Hematopoietic multipotent progenitor cell treated with erythropoietin and hydrocortisone succinate and interleukin-3 and kit ligand, for 8 days (in vitro differentiated cells): ENCODE data around the gene HS3ST4.
"Not testable (repeated sequence)": the region's sequence is repeated elsewhere in the genome, so short reads cannot be mapped to it uniquely, and the experiment has no call there.

ENCODE experiments used
- DNase-seq: peaks from one replicate; pipeline ENCODE4 v3.0.0-alpha.2; 2015

Gene HS3ST4

DNA sequence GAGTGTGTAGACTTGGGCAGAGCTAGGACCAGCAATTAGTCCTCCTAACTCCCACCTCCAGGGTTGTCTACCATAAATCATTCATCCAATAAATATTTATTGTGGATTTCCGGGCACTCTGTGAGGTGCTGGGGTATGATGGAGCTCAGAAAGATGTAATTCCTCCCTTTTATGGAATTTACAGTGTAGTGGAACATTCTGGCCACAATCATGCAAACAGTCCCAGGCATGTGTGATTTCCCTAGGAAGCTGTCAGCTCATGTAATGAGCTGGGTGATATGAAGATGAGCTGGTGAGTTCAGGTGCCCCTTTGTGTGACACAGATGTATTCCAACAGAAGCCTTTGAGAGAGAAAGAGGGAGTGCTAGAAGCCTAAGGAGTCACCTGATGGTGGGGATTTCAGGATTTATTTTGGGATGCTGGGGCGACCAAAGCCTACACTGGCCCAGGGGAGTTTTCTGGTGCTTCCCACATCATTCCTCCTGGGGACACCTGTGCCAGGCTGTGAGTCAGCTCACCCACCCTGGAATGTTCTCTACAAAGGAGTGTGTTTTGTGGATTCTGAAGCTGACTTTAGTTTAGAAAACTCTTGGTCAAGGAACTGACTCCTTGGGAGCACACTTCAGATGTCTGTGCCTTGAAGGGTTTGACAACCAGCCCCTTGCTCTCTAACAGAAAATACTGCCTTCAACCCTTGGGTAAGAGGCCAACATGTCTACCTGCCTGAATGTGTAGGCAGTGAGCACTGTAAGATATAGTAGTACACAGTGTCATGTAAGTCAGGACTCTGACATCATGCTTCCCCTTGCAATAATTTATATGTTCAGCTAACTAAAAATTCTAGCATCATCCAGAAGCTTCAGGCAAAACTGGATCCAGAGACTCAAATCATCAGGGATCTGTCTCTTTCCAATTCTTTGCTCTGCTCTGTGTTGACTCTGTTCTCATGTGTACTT, 42.9 kb downstream of the HS3ST4 start:
- DNase-seq: no peak

DNA sequence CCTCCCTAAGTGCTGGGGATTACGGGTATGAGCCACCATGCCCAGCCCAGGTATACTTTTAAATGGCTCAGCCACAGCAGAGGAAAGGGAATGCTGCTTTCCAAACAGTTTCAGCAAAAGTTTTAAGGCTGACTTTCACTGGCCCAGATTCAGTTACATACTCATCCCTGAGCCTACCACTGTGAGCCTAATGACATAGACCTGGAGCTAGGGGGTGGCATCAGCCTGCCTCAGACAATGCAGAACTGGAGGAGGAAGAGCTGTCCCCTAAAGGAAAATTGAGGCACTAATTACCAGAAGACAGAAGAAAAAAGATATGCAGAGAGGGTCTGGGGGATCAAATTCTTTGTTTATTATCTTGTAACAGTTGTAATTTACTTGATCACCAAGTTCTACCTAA, 43.9 kb downstream of the HS3ST4 start:
- DNase-seq: no peak

DNA sequence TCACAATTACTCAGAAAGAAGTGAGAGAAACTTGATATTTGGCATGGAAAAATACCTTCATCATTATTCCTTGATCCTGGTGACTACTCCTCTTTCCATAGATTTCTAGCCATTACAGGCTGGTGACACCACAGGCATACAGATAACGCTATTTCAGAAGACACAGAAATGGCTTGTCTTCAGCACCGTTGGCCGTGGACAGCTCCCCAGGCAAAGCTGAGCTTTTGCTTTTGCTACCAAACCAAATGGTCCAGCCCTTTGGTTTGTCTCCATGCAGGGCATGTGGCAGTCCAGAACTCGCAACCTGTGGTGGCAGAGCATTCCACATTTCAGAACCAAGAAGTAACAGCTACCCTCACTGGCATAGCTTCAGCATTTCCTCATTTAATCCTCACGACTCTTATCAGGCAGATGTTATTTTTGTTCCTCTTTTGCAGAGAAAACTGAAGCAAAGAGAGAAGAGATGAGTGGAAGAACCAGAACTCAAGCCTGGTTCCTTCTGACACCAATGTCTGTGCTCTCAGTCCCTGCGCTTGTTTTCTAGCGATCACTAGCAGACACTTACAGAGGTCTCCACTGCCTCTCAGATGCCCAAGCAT, 55.5 kb downstream of the HS3ST4 start:
- no peak for DNase-seq

DNA sequence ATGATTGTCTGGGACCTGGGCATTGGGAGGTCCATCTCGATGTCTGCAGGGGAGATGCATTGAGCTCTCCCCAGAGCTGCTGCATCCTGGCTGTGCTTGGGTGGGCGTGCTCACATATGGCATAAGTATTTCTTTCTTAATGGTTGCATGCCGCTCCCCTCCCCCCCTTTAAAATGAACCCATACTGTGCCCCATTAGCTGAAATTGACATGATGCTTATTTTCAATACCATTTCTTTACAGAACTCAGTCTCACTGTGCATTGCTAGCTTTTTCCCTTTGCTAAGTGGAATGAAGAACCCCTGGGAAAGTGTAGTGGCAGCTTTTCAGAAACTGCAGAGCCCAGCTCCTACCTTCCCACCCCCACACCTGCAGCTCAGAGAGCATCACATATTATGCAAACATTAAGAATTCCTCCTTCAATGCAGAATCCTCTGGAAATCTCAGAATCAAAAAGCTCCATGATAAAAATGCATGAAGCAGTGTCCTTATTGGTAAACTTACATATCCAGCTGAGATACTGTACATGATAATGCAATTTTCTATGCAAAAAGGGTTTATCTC, 56.4 kb downstream of the HS3ST4 start:
- DNase-seq: no peak

DNA sequence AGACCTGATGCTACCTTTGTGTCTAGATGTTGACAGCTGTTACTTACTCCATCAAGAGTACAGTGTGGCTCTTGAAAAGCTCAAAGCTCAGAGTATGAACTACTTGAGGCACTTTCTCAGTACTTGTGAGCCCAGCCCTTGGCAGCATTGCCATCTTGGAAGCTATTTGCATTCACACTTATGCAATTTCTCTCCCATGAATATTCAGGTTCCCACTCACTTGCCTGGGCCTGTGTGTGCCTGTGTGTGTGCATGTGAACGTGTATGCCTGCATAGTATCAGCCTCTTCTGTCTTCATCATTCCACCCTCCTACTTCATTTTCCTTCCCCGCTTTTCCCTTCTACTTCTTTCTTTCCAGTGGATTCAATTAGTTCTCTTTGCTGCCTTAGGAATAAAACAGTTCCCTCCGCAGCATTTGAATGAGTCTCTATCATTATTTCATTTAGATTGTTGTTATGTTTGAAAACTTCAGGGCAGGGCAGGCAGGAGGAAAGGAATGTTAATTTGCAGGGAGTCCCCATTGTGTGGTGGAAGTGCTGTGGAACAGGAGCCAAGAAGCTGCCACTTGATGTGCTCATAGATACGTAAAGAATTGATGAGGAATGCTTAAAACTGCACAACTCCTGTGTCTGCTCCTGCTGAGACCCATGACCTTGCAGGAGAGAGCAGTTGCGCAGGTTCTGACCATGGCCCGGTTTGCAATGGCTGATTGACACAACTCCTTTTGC, 58.9 kb downstream of the HS3ST4 start:
- no peak for DNase-seq

DNA sequence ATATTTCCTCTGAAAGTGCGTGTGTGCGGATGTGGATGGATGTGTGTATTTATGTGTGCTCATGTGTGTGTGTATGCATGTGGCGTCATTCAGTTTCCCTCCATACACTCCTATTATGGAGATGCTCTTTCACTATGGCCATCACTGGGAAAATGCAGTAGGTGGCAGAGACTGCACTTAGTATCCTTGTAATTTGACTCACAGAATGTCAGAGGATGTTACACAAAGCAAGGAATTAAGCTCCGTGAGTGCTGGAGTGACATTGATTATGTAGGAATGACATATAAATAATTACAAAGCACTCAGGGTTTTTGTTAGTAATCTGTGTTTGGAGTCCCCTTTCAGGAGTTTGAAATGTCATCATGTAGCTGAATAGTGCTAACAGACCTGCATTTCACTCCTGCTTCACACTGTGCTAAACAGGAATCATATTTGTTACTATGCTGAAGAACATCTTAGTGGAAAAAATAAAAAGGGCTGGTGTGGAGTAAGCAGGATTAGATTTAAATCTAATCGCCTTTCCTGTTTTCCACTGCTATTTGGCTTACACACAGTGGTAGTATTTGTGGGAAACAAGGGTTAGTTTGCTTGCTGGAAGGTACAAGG, 59.6 kb downstream of the HS3ST4 start:
- DNase-seq: no peak

DNA sequence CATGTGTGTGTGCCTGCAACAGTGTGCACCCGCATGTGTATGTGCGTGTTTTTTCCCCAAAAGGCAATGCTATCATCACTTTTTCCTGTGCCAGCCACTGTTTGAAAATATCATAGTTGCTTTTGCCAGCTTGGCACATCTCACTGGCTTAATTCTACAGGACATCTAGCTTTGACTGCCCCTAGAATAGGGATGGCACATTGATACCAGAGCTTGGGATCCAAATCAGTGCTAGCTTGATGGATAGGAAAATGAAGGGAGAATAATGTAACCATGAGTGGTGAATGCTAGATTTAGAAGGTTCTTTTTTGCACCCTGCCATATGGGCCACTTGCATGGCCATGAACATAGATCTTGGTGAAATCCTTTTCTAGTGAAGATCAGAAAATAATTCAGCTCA, 72.7 kb downstream of the HS3ST4 start:
- no peak for DNase-seq

DNA sequence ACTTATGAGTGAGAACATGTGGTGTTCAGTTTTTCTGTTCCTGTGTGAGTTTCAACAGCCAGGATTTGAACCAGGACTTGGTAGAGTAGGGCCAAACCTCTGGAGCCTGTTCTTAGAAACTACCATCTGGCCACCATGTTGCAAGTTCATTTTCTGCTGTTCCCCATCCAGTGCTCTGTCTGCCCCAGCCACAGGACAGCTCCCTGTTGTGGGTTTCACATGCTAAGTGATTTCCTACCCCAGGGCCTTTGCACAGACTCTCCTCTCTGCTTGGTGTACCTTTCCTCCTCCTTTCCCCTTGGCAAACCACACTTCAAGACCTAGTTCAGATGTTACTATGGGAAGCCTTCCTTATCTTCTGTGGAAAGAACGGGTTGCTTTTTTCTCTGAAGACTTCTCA, 79.5 kb downstream of the HS3ST4 start:
- DNase-seq: no peak

DNA sequence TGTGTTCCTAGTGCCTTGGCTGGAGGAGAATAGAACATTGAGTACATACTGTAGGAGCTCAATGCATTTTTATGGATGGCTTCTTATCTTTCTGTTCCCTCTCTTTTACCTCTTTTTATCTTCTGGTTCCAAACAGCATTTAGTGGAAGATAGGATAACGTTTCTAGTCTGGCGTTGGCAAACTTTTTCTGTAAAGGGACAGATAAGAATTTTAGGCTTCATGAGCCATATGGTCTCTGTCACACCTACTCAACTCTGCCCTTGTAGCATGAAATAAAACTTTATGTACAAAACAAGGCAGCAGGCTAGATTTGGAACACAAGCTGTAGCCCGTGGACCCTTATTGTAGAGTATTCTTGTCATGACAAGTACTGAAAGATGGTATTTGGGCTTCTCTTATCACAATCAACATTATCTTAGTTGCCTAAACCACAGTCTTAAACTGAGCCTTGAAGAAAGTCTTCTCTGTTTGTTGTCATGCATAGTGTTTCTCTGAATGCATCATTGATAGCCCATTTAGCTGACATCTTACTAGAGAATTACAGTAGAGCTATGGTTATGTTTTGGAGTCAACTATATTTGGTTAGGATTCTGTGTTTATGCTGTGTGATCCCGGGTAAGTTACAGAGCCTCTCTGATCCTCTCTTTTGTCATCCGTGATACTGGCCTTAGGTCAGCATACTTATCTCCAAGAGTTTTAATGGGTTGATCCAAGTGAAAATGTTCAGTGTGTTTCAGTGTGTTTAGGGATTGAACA, 80.2 kb downstream of the HS3ST4 start:
- peak; percentile 84 for DNase-seq

DNA sequence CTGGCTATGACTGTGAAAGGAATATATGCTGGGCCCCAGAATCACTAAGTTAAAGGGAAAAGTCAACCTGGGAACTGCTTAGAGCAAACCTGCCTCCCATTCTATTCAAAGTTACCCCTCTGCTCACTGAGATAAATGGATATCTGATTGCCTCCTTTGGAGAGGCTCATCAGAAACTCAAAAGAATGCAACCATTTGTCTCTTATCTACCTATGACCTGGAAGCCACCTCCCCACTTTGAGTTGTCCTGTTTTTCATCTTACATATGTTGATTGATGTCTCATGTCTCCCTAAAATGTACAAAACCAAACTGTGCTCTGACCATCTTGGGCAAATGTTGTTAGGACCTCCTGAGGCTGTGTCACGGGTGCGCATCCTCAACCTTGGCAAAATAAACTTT, 84.5 kb downstream of the HS3ST4 start:
- not testable (repeated sequence) for DNase-seq

DNA sequence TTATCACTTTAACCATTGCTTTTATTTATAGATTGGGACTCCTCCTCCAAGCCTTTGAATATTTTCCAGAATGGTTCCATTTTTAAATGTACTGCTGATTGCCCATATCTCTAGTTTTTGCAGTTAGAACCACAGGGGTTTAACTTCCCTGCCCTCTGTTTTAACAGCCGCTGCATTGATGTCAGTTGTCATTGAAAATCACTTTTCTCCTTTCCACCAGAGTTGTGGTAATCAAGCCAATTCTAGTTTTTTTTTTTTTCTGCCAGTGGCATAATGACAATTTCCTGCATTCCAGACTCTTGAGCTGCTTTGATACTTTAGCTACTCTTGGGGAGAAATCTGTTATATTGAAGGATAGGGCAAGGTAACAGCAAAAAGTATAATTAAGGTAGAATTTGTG, 91.5 kb downstream of the HS3ST4 start:
- DNase-seq: no peak

DNA sequence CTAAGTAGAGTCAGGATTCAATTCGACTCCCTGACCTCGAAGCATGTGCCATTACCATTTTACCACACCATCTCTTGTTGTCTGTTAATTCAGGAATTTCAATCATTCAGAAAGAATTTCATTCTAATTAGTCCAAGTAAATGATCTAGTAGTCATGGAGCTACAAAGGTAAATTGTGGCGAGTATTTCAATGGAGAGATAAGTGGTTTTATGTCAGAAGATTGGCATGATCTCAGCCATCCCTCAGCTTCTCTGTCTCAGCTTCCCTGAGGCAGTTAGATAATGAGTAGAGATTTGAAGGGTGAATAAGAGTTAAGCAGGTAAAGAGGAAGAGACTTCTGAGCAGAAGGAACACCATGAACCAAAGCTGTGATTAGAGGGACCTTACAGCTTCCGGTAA, 93.6 kb downstream of the HS3ST4 start:
- DNase-seq: no peak

DNA sequence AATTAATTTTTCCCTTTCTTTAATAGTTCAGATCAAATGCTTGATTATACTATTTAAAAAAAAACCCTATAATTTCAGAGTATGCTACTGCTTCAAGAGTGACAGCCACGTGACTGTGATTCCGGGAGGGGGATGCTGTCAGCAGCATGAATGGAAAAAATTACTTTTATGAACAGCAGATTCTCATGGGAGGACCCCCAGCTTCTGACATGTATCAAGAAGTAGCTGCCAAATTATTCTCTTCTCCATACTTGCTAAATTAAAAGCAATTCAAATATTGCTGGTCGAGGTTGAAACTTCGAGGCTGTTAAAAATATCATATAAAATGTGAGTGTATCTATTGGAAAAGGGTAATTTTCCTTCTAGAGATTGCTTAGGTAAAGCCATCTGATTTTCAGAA, 95.0 kb downstream of the HS3ST4 start:
- DNase-seq: no peak

DNA sequence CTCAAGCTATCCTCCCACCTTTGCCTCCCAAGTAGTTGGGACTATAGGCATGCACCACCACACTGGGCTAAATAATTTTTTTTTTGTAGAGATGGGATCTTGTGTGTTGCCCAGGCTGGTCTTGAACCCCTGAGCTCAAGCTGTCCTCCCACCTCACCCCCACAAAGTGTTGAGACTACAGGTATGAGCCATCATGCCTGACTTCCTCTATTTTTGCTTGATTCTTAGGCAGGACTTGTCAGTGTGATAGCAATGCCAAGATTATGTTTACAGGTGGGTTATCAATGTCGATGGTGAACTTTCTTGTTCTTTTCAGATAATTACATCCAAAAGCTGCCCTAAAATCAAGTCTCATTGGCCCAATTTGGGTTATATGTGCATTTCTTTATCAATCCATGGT, 96.9 kb downstream of the HS3ST4 start:
- no peak for DNase-seq

DNA sequence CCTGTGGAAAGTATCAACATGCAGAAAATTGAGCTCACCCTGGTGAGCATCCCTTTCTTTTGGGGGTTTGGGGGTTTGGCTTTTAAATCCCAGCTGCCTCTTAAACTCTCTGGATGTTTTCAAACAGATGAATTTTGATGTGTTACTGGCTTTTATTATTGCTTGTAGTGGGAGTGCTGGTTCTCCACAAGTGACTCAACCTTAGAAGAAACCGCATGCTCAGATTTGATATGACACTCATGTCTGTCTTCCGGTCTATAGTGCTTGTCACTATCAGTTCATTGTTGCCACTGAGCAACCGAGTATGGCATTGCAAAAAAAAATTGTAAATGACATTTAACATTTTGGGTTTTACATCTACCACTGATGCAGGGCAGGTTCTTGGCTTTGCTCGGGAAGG, 104.5 kb downstream of the HS3ST4 start:
- no peak for DNase-seq

DNA sequence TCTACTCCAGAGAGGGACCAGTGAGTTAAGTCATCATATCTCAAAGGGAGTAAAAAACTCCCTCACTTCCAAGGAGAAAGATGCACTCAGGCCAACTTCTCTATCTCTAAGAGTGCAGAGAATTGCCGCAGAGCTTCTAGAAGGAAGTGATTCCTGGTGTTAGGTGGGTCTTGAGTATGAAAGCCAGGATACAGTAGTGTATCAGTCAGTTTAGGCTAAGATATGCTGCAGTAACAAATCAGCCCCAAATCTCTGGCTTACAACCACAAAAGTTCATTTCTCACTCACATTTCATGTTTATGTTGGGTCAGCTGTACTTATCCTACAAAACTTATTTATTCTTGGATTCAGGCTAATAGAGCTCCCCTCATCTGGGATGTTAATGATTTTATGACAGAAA, 106.3 kb downstream of the HS3ST4 start:
- DNase-seq: no peak

DNA sequence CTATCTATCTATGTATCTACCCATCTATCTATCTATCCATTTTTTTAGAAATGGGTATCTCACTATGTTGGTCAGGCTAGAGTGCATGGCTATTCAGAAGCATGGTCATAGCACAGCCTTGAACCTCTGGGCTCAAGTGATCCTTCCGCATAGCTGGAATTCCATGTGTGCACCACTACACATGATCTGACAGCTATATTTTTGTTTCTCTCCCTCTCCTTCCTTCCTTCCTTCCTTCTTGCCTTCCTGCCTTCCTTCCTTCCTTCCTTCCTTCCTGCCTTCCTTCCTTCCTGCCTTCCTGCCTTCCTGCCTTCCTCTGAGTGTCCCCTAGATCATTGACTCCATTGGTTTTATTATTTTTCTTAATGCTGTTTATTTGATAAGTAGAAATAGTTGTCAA, 108.1 kb downstream of the HS3ST4 start:
- no peak for DNase-seq

DNA sequence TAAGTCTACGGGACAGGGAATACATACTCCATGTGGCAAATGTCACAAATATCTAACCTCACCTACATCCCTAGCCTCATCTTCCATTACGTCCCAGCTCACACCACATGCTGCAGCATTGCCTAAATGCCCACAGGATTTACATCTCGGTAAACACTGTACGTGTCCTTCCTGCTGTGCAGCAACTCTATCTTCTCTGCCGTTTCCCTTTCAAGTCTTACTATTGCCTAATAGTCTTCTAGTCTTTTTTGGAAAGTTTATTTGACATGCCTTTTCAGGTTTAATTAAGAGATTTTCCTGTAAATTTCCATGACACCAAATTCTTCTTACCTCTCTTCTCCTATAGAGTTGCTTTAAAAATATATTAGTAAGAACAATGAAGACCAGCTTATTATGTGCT, 120.5 kb downstream of the HS3ST4 start:
- no peak for DNase-seq

DNA sequence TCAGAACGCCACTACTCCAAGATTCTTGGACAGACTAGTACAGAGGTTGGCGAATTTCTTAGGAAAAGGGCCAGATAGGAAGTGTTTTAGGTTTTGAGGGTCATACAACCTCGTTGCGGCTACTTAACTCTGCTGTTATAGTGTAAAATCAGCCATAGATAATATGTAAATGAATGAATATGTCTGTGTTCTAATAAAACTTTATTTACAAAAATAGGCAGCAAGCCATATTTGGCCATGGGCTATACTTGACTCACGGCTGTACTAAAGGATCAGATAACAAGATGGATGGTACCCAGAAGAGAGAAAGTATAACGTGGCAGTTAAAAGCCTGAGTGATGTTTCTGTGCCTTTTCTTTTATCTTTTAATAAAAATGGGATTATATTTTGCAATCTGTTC, 125.5 kb downstream of the HS3ST4 start:
- DNase-seq: no peak

DNA sequence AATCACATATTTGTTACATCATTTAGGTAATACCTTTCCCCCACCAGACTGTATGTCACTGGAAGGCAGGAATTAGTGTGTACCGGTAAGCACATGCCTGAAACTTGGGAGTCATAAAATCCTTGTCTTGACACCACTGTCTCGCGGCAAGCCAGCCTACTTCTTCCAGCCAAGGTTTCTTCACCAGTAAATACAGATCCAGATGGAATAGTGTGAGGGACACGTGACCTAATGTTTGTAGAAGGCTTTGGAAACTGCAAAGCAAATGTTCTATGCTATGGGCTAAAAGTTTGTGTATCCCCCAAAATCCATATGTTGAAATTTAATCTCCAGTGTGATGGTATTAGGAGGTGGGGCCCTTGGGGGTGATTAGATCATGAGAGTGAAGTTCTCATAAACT, 126.1 kb downstream of the HS3ST4 start:
- no peak for DNase-seq

DNA sequence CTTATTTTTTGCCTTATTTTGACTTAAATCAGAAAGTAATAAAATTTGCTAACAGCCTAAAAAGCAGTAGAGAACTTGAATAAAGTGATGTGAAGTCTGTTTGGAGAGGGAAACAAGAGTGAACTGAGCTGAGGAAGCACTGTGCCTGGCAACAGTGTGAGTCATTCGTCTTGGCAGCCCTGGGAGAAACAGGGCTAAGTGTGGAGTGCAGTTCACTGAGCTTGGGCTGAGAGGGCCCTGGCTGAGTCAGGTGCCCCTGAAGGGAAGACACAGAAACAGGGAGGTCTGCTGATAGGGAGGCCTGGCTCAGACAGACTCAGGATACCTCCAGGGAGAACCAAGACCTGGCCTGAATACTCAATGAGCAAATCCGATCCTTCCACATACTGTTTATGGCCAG, 132.1 kb downstream of the HS3ST4 start:
- no peak for DNase-seq

DNA sequence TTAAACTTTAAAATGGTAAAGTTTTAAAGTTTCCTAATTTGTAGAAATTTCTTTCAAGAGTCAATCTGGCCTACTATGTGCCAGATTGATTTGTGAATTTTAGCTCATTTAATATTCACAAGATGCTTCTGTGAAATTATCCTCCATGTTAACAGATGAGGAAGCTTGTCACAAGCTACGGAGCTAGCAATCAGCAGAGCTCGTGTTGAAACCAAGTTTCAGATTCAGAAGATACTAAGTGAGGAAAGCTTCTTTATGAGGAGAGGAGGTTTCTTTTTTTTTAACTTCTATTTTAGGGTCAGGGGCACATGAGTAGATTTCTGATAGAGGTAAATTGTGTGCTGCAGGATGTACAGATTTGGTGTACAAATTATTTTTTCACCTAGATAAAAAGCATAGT, 135.9 kb downstream of the HS3ST4 start:
- no peak for DNase-seq
